Fibroblast of mammary gland (primary cell): ENCODE data around the gene ANGPTL2.
A peak's percentile ranks its signal among the peaks of the same experiment; 100 is the strongest.

Source experiments
- DNase-seq: peaks from one replicate; pipeline ENCODE4 v3.0.0-alpha.2; 2010; ENCODE audit warnings: low read depth
- H3K4me3 ChIP-seq: 2 replicates; pipeline ENCODE4 v1.5.1; 2011; ENCODE audit warnings: low read depth, mild to moderate bottlenecking, low read length, moderate library complexity; ENCODE audit not compliant: control insufficient read depth
- TF ChIP-seq, protein P1 (sequence below): conservative IDR thresholded peaks from 2 replicates; pipeline ENCODE4 v1.5.1; 2011; ENCODE audit warnings: low read depth, low read length, inconsistent platforms; ENCODE audit not compliant: control insufficient read depth, insufficient read depth

ANGPTL2 gene

DNA sequence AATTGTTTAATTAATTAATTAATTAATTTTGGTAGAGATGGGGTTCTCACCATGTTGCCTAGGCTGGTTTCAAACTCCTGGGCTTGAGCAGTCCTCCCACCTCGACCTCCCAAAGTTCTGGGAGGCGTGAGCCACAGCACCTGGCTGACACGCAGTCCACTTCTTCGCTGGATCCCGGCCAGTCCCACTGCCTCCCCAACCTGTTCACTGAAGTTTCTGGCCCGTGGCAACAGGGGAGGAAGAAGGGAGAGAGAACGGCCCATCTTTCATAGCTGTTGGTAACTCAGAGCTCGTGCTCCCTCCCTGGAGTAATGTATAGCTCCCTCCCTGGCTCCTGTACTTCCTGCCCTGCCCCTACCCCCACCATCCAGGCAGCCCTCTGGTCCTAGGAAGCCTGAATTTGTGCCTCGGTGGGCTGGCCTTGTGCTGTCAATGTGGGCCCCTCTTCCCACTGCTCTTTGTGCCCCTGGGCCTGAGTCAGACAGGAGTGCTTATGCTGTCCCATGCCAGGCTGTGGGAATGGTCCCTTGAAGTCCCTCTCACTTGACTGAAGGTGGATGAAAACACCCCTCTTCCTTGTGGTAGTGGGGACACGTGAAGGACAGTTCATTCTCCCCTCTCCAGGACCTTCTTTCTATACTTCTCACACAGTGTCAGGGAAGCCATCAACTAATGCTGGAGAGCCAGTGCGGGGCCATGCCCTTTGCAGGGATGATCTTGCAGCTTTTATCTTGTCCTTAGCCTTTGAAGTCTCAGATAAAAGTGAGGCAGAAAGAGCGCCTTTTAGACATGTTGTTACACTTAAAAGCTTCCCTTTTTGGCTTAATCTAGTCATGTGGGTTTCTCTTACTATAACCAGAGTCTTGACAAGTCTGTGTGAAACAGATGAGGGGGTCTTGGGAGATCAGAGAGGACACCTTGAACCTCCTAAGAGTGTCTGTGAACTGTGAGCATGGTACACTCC is 38.1 kb downstream of the ANGPTL2 start:
- no peak overlapping the region for H3K4me3 ChIP-seq
- no peak for DNase-seq
- TF ChIP-seq, protein P1, sequence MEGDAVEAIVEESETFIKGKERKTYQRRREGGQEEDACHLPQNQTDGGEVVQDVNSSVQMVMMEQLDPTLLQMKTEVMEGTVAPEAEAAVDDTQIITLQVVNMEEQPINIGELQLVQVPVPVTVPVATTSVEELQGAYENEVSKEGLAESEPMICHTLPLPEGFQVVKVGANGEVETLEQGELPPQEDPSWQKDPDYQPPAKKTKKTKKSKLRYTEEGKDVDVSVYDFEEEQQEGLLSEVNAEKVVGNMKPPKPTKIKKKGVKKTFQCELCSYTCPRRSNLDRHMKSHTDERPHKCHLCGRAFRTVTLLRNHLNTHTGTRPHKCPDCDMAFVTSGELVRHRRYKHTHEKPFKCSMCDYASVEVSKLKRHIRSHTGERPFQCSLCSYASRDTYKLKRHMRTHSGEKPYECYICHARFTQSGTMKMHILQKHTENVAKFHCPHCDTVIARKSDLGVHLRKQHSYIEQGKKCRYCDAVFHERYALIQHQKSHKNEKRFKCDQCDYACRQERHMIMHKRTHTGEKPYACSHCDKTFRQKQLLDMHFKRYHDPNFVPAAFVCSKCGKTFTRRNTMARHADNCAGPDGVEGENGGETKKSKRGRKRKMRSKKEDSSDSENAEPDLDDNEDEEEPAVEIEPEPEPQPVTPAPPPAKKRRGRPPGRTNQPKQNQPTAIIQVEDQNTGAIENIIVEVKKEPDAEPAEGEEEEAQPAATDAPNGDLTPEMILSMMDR = no peak

DNA sequence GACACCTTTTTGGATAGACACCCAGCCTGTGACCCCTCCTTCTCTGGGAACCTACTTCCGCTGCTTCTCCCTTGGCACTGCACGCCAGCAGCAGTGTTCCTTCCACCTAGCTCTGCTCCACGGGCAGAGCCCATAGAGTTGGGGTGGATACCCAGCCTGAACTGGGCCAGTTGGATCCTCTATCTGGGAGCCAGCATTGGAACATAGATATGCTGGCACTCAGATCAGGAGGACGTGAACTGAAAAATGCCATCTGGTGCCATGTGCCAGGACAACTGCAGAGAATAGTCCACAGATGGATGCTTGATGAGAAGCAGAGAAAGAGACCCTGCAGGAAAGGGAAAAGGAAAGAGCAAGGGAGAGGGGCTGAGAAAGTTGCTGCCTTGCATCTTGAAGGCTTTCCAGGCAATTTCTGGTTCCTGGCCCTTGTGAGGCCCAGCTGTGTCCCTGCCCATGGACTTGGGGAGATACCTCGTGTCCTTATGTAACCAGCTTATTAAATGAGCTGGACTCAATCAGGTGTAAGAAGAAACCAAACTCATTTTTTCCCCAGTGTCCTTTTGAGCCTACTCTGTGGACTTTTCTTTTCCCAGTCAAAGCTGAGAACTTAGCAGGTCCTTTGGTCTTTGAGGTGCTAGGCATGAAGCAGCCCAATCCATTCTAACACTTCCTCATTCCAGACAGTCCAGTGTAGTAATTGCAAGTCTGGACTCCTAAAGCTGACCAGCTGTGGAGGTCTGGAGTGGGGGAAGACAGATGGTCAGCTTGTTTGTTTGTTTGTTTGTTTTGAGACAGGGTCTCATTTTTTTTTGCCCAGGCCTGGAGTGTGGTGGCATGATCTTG is 39.1 kb downstream of the ANGPTL2 start:
- no peak overlapping the region for H3K4me3 ChIP-seq
- TF ChIP-seq, protein P1 = no peak
- DNase-seq = no peak

DNA sequence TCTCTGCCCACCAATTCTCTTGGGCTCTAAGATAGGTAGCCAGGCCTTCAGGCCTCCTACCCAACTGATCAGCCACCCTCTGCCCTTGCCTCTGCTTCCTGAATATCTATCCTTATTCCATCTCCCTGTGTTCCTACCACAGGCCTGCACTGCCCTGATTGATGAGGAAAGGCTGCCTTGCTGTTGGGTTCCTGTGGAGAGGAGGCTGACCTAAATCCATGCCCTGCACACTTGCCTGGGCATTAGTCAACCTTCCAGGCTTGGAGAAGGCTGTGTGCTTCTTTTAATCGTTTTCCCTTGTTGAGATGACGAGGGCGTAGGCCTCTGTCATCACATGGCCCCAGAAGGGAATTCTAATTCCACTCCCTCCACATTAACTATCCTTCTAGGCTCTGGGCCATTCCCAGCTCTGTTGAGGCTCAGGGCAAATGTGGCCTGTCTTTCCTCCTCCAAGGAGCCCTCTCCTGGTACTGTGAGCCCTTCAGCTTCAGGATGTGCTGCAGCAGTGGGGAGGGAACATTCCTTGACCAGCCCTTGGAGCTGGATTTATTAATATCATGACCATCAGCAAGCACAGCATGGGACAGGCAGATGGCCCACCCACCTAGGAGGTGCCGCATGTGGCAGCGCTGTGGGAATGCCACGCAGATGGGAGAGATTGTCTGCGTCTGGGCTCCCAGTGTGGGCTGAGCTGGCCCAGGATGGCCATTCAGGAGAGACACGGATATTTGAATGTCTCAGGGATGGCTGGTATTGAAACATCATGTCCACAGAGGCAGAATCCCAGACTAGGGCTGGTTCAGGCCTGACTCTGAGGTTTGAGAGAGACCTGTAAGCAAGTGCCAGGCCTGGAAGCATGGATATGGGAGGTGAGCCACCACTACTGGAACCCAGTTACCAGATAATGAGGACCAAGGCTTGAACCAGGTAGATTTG is 40.9 kb downstream of the ANGPTL2 start:
- DNase-seq = peak; percentile 42
- TF ChIP-seq, protein P1 = no peak
- no peak overlapping the region for H3K4me3 ChIP-seq

DNA sequence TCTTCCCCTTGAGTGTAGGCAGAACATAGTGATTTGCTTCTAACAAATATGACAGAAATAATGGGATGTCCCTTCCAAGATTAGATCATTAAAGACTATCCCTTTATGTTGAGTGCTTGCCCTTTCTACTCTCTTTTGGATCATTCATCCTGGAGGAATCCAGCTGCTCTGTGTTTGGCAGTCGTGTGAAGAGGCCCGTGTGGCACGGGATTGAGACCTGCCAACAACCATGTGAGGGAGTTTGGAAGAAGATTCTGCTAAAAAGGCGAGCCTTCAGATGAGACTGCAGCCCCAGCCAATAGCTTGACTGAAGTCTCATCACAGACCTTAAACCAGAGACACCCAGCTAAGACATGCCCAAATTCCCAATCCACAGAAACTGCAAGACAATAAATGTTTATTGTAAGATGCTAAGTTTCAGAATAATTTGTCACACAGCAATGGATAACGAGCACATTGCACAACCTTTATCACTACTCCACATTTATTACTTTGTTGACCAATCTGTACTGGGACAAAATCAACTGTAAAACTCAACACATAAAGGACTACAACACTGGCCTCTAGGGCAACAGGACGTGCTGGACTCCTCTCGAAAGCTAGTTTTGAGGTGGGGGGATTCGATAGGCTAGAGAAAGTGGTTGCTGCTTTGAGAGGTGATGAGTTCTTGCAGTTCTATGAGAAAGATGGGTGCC is 42.8 kb downstream of the ANGPTL2 start:
- TF ChIP-seq, protein P1 = no peak
- DNase-seq = no peak
- H3K4me3 ChIP-seq = no peak overlapping the region

DNA sequence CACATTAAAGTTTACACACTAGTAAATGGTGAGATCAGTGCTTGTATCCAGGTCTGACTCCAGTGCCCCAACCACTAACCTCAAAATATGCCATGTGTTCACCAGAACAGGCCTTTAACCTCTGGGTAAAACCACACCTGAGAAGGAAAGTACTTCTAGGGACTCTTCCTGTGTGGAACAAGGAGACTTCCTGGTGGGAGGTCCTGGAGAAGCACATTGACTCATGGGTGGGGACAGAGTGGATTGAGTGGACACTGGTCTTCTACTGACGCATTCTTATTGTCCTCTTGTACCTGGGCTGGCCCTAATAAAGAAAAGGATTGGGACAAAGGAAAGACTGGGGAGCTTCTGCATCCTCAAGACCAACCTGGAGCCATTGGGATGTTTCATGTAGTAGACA is 43.4 kb downstream of the ANGPTL2 start:
- DNase-seq = no peak
- H3K4me3 ChIP-seq = no peak overlapping the region
- TF ChIP-seq, protein P1 = no peak

DNA sequence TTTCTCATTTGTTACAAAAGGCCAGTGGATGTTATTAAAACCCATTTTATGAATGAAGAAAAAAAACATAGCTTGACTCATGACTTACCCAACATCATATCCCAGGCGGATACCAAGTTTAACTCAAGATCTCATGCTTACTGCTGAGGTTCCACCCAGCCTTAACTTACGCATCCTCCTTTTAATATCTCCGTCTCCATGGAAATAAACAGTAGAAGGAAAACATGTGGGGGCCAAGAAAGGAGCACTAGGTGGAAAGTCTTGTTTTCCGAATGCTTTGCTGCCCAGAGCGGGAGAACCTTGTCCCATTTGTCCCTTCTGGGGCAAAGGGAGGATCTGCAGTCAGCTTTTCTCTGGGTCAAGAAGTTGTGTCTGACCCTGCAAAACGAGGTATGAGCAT is 44.1 kb downstream of the ANGPTL2 start:
- no peak for DNase-seq
- H3K4me3 ChIP-seq = no peak overlapping the region
- TF ChIP-seq, protein P1 = no peak
